Common myeloid progenitor, CD34-positive (primary cell): ENCODE results near the gene UFD1.

Experiments used
- CTCF ChIA-PET: fragments of 350-600 bp; sonication (Branson Sonifier 250); formaldehyde crosslinking; loops from one replicate; lab custom pipeline; 2021; ENCODE audit warnings: antibody characterized with exemption; lab: Charles Lee
- POLR2A ChIA-PET: fragments of 350-600 bp; sonication (Branson Sonifier 250); formaldehyde crosslinking; loops from one replicate; lab custom pipeline; 2021; ENCODE audit warnings: antibody characterized with exemption; lab: Charles Lee
- DNase-seq, 3 donors: peaks; one replicate each; pipeline versions ENCODE4 v3.0.0 to v3.0.0-alpha.2; 2013
- H3K27ac ChIP-seq, 2 experiments: 1 replicate in 1 of 2; 2 replicates in 1 of 2; pipeline ENCODE4 v1.7.0; 2013; ENCODE audit warnings: inconsistent platforms in 2 of 2, low read length in 2 of 2, mild to moderate bottlenecking in 2 of 2, low read depth in 1 of 2, moderate library complexity in 1 of 2; ENCODE audit not compliant: severe bottlenecking in 2 of 2, insufficient read depth in 1 of 2, poor library complexity in 1 of 2
- H3K27me3 ChIP-seq, 5 experiments: replicated peaks in 2 of 5; 1 replicate in 3 of 5; 2 replicates in 2 of 5; pipeline versions ENCODE4 v1.6.1 to v1.7.0; 2013; ENCODE audit warnings: low read length in 4 of 5, mild to moderate bottlenecking in 2 of 5, moderate library complexity in 2 of 5, inconsistent platforms in 1 of 5; ENCODE audit not compliant: insufficient read depth in 5 of 5, control insufficient read depth in 4 of 5
- H3K36me3 ChIP-seq, 4 experiments: 1 replicate in 2 of 4; 2 replicates in 2 of 4; pipeline versions ENCODE4 v1.6.1 to v1.7.0; 2013; ENCODE audit warnings: low read length in 3 of 4, control low read depth in 1 of 4, mild to moderate bottlenecking in 1 of 4; ENCODE audit not compliant: control insufficient read depth in 4 of 4, insufficient read depth in 4 of 4
- H3K4me1 ChIP-seq, 4 experiments: 1 replicate in 3 of 4; 2 replicates in 1 of 4; pipeline versions ENCODE4 v1.6.1 to v1.7.1; 2013; ENCODE audit warnings: low read length in 3 of 4, mild to moderate bottlenecking in 3 of 4, control low read depth in 1 of 4, inconsistent platforms in 1 of 4, moderate library complexity in 1 of 4; ENCODE audit not compliant: control insufficient read depth in 4 of 4, insufficient read depth in 4 of 4; ENCODE audit errors: control extremely low read depth in 1 of 4
- H3K4me3 ChIP-seq, 7 experiments: 1 replicate in 4 of 7; 2 replicates in 3 of 7; pipeline versions ENCODE4 v1.5.1 to v1.7.0; 2013; ENCODE audit warnings: mild to moderate bottlenecking in 7 of 7, low read length in 6 of 7, moderate library complexity in 6 of 7, inconsistent platforms in 2 of 7, low read depth in 2 of 7, control low read depth in 1 of 7; ENCODE audit not compliant: insufficient read depth in 4 of 7, control insufficient read depth in 1 of 7; ENCODE audit errors: extremely low read depth in 1 of 7
- H3K9me3 ChIP-seq, 5 experiments: 1 replicate in 4 of 5; 2 replicates in 1 of 5; pipeline versions ENCODE4 v1.6.1 to v1.7.1; 2013; ENCODE audit warnings: low read length in 4 of 5, mild to moderate bottlenecking in 2 of 5, inconsistent platforms in 1 of 5, low read depth in 1 of 5, moderate library complexity in 1 of 5; ENCODE audit not compliant: control insufficient read depth in 4 of 5, insufficient read depth in 2 of 5; ENCODE audit errors: control extremely low read depth in 1 of 5
- WGBS: methylation state at CpG from one replicate; pipeline ENCODE4 v1.1.5; 2013; ENCODE audit not compliant: insufficient coverage; 5-methylcytosine and 5-hydroxymethylcytosine counted together

The UFD1 gene

GRCh38 chr22:19402642-19403191 is 76.3 kb downstream of the UFD1 start:
- no peaks in the 10 kb centered on the region for H3K27me3 ChIP-seq
- CTCF ChIA-PET, result interaction anchor here (1.0 to 2.0 kb wide), 2 partner anchors 9 to 24 kb away, joined by 4 to 5 read pairs; no protein-coding TSS in a partner anchor
- no peak overlapping the region for H3K27ac ChIP-seq
- 100% methylated on average over 3 of the region's 4 CpGs for WGBS
- no peaks in the 10 kb centered on the region for H3K4me1 ChIP-seq
- no peaks in the 10 kb centered on the region for H3K9me3 ChIP-seq
- POLR2A ChIA-PET, result interaction anchor here (0.6 kb wide), 1 partner anchor 41 kb away, joined by 3 read pairs; no protein-coding TSS in a partner anchor
- no peak for DNase-seq
- H3K36me3 ChIP-seq, result peaks cover 26 to 70% (median 51%) of the 10 kb centered on the region in 4 experiments
- no peak overlapping the region for H3K4me3 ChIP-seq

- H3K4me3 ChIP-seq, result no peak overlapping the region
- 100% methylated on average over 4 of the region's 4 CpGs for WGBS
- H3K9me3 ChIP-seq, result no peaks in the 10 kb centered on the region
- CTCF ChIA-PET, result no interaction called here
- no peaks in the 10 kb centered on the region for H3K27me3 ChIP-seq
- no peak overlapping the region for H3K27ac ChIP-seq
- H3K4me1 ChIP-seq, result no peaks in the 10 kb centered on the region
- DNase-seq, result no peak
- peaks cover 23 to 70% (median 54%) of the 10 kb centered on the region in 4 experiments for H3K36me3 ChIP-seq
- POLR2A ChIA-PET, result no interaction called here
Measured at GRCh38 chr22:19401483-19401882, 77.5 kb downstream of the UFD1 start.

GRCh38 chr22:19400881-19401280 is 78.1 kb downstream of the UFD1 start:
- Histone ChIP-seq H3K4me1 (no peaks in the 10 kb centered on the region), H3K27ac (no peak overlapping the region), H3K9me3 (no peaks in the 10 kb centered on the region), H3K36me3 (peaks cover 23 to 70% (median 56%) of the 10 kb centered on the region in 4 experiments), H3K27me3 (no peaks in the 10 kb centered on the region), H3K4me3 (no peak overlapping the region)
- no peak for DNase-seq
- WGBS, result 99% methylated on average over 6 of the region's 6 CpGs
- ChIA-PET CTCF (no interaction called here), POLR2A (no interaction called here)
